ENCODE measurements around the gene CCDC157.

Gene CCDC157

DNA sequence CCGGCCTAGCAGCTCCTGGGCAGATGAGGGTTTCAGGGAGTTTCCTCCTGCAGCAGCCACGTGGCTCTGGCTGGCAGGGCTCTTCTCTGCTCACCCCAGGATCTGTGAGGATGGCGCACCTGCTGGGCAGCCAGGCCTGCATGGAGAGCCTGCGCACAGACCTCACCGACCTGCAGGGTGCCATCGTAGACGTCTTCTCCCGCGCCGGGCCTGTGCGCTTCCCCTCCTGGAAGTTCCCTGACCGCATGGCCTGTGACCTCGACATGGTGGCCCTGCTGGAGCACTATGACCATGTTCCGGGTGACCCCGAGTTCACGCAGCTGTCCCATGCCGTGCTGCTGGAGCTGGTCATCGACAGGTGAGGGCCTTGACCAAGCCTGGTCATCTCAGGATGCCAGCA, 9.1 kb downstream of the CCDC157 start:
- Histone ChIP-seq H3K4me1 (ENCODE audit: control insufficient read depth, insufficient read depth, low read length) (peaks cover 8% of the 10 kb centered on the region), H3K4me3 (ENCODE audit: low read depth, low read length) (no peak overlapping the region), H3K9ac (ENCODE audit: low read depth, low read length) (no peak overlapping the region), H3K27me3 (ENCODE audit: control insufficient read depth, insufficient read depth, low read length) (no peaks in the 10 kb centered on the region), H3K36me3 (ENCODE audit: control insufficient read depth, insufficient read depth, low read length) (peaks cover 10% of the 10 kb centered on the region), H3K9me3 (ENCODE audit: control insufficient read depth, insufficient read depth, low read length) (no peaks in the 10 kb centered on the region)

DNA sequence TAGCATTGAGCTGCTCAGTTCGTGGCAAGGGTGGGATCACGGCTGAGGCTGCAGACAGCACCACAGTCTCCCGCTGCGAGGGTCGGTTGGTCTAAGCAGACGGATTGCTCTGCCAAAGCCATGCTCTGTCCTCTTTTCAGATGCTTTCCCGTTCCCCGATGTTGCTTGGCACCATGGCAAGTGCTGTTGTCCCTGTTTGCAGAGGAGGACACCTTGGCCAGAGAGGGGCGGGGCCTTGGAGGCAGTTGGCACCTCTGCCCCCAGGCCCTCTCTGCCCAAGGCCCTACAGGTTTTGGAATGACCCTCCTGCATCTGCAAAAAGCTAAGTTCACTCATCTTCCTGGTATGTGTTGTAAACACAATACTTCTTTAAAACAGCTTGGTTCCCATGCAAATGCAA, 11.6 kb downstream of the CCDC157 start:
- Histone ChIP-seq H3K9me3 (ENCODE audit: control insufficient read depth, insufficient read depth, low read length) (no peaks in the 10 kb centered on the region), H3K4me1 (ENCODE audit: control insufficient read depth, insufficient read depth, low read length) (no peaks in the 10 kb centered on the region), H3K9ac (ENCODE audit: low read depth, low read length) (no peak overlapping the region), H3K4me3 (ENCODE audit: low read depth, low read length) (no peak overlapping the region), H3K36me3 (ENCODE audit: control insufficient read depth, insufficient read depth, low read length) (peaks cover 10% of the 10 kb centered on the region), H3K27me3 (ENCODE audit: control insufficient read depth, insufficient read depth, low read length) (no peaks in the 10 kb centered on the region)

DNA sequence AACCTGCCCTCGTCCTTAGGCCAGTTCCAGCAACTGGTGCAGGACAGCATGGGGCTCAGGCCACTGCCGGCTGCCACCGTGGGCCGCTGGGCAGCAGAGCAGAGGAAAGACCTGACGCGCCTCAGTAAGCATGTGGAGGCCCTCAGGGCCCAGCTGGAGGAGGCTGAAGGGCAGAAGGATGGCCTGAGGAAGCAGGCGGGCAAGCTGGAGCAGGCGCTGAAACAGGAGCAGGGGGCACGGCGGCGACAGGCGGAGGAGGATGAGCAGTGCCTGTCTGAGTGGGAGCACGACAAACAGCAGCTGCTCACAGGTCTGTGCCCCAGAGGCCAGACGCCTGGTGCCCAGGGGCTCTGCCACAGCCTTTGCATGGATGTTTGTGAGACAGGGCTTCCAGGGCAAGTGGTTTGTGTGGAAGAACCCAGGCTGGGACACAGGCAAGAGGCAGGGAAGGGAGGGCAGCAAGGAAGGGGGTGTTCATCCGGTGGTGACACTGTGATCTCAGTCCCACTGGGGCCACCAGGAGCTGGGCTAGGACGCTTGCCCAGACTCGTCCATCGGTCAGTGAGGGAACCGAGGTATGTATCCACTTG, 13.9 kb downstream of the CCDC157 start:
- Histone ChIP-seq H3K9me3 (ENCODE audit: control insufficient read depth, insufficient read depth, low read length) (no peaks in the 10 kb centered on the region), H3K4me3 (ENCODE audit: low read depth, low read length) (no peak overlapping the region), H3K9ac (ENCODE audit: low read depth, low read length) (no peak overlapping the region), H3K4me1 (ENCODE audit: control insufficient read depth, insufficient read depth, low read length) (no peaks in the 10 kb centered on the region), H3K36me3 (ENCODE audit: control insufficient read depth, insufficient read depth, low read length) (peaks cover 5% of the 10 kb centered on the region), H3K27me3 (ENCODE audit: control insufficient read depth, insufficient read depth, low read length) (no peaks in the 10 kb centered on the region)

DNA sequence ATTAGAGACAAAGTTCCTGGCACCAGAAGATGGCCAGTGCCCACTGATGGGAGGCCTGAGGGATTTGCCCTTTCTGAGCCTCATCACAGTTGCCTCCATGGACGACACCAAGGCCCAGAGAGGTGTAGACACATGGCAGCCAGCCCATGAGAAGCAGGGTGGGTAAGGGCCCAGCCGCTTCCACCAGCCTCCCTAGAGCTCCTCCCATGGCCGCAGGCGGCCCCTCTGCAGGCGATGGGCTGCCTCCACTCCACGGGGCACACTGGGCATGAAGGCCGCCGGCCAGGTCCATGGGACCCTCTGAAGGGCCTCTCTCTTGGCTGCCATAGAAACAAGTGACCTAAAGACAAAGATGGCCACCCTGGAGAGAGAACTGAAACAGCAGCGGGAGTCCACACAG, 14.5 kb downstream of the CCDC157 start:
- H3K9ac ChIP-seq (ENCODE audit: low read depth, low read length) = no peak overlapping the region
- no peaks in the 10 kb centered on the region for H3K4me1 ChIP-seq (ENCODE audit: control insufficient read depth, insufficient read depth, low read length)
- H3K36me3 ChIP-seq (ENCODE audit: control insufficient read depth, insufficient read depth, low read length) = no peaks in the 10 kb centered on the region
- H3K4me3 ChIP-seq (ENCODE audit: low read depth, low read length) = no peak overlapping the region
- H3K27me3 ChIP-seq (ENCODE audit: control insufficient read depth, insufficient read depth, low read length) = no peaks in the 10 kb centered on the region
- no peaks in the 10 kb centered on the region for H3K9me3 ChIP-seq (ENCODE audit: control insufficient read depth, insufficient read depth, low read length)

DNA sequence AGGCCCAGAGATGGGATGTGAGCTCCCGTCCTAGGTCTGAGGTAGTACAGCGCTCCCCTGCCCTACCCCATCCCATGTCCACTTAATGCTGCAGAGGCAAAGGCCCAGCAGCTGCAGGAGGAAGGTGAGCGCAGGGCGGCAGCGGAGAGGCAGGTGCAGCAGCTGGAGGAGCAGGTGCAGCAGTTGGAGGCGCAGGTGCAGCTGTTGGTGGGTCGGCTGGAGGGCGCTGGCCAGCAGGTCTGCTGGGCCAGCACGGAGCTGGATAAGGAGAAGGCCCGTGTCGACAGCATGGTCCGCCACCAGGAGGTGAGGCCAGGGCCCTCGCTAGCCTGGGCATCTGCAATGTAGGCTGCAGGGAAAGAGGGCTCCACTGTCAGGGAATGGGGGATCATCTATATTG, 15.2 kb downstream of the CCDC157 start:
- Histone ChIP-seq H3K4me1 (ENCODE audit: control insufficient read depth, insufficient read depth, low read length) (no peaks in the 10 kb centered on the region), H3K36me3 (ENCODE audit: control insufficient read depth, insufficient read depth, low read length) (peaks cover 5% of the 10 kb centered on the region), H3K9me3 (ENCODE audit: control insufficient read depth, insufficient read depth, low read length) (no peaks in the 10 kb centered on the region), H3K27me3 (ENCODE audit: control insufficient read depth, insufficient read depth, low read length) (no peaks in the 10 kb centered on the region), H3K4me3 (ENCODE audit: low read depth, low read length) (no peak overlapping the region), H3K9ac (ENCODE audit: low read depth, low read length) (no peak overlapping the region)

DNA sequence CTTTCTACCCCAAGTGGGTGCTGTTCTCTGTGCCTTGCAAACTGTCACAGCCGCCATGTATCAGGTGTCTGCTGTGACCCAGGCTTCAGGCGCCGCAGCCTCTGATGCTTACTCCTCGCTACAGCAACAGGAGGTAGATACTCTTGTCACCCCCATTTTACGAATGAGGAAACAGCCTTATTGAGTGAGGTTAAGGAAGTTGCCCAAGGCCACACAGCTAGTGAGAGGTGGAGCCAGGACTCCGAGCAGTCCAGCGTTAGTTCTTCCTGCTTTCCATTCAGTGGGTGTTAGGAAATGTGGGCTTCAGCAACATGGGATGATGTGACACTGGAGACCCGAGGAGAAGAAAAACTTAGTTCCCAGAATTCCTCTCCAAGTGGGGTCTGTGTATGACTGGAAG, 16.1 kb downstream of the CCDC157 start:
- Histone ChIP-seq H3K9ac (ENCODE audit: low read depth, low read length) (no peak overlapping the region), H3K4me3 (ENCODE audit: low read depth, low read length) (no peak overlapping the region)

DNA sequence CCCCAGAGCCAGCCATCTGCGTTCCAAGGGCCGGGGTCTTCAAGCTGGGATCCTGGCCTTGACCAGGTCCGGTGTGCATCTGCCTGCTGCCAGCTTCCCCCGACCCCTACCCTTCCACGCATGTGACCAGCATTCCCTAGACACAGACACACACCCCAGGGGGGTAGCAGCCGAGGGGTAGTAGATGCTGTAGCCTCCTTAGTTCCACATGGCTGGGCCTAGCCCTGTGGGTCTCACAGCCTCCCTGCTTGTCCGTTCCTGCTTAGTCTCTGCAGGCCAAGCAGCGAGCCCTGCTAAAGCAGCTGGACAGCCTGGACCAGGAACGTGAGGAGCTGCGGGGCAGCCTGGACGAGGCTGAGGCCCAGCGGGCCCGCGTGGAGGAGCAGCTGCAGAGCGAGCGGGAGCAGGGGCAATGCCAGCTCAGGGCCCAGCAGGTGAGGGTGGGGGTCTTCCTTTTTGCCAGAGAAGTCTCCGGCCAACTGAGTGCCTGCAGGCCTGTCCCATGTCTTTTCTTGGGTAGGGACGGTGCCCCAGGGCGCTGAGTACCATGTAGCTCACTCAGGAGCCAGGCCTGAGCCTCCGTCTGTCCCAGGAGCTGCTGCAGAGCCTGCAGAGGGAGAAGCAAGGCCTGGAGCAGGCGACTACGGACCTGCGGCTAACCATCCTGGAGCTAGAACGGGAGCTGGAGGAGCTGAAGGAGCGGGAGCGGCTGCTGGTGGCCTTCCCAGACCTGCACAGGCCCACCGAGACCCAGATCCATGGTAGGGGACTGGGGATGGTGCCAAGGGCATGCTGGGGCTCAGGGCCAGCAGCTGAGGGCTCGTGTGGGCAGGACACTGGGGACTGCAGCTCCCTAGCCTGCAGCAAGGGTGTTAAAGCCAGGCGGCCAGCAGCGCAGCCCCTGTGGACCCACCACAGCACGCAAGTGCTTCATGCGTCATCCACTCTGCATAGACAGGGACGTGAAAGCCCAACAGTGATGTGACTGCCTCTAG, 16.8 kb downstream of the CCDC157 start:
- Histone ChIP-seq H3K27me3 (ENCODE audit: control insufficient read depth, insufficient read depth, low read length) (no peaks in the 10 kb centered on the region), H3K4me1 (ENCODE audit: control insufficient read depth, insufficient read depth, low read length) (no peaks in the 10 kb centered on the region), H3K9me3 (ENCODE audit: control insufficient read depth, insufficient read depth, low read length) (no peaks in the 10 kb centered on the region), H3K36me3 (ENCODE audit: control insufficient read depth, insufficient read depth, low read length) (peaks cover 8% of the 10 kb centered on the region), H3K4me3 (ENCODE audit: low read depth, low read length) (no peak overlapping the region), H3K9ac (ENCODE audit: low read depth, low read length) (peak overlapping the region; percentile 26)

More for the DNA sequence above, 16.1 kb downstream of the CCDC157 start:
- Histone ChIP-seq H3K9me3 (ENCODE audit: control insufficient read depth, insufficient read depth, low read length) (no peaks in the 10 kb centered on the region), H3K36me3 (ENCODE audit: control insufficient read depth, insufficient read depth, low read length) (peaks cover 8% of the 10 kb centered on the region), H3K27me3 (ENCODE audit: control insufficient read depth, insufficient read depth, low read length) (no peaks in the 10 kb centered on the region), H3K4me1 (ENCODE audit: control insufficient read depth, insufficient read depth, low read length) (no peaks in the 10 kb centered on the region)

DNA sequence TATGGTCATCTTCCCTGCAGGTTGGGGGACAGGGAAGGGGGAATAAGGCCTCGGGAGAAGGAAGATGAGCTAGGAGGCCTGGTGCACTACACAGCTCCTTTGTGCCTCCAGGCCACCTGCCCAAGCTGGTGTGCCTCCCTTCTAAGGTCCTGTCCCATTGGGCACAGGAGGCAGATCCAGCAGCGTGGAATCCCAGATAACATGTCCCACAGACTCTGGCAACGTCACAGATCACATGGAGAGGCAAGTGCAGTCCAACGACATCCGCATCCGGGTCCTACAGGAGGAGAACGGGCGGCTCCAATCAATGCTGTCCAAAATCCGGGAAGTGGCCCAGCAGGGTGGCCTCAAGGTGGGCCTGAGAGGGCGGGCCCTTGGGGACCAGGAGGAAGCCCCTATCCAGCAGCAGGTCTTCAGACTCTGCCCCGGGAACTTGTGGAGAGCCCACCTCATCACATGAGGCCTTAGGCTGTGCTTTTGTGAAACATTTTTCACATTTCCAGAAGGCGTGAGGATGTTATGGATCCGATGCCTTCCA, 18.6 kb downstream of the CCDC157 start:
- H3K9me3 ChIP-seq (ENCODE audit: control insufficient read depth, insufficient read depth, low read length) = no peaks in the 10 kb centered on the region
- H3K27me3 ChIP-seq (ENCODE audit: control insufficient read depth, insufficient read depth, low read length) = no peaks in the 10 kb centered on the region
- peaks cover 10% of the 10 kb centered on the region for H3K36me3 ChIP-seq (ENCODE audit: control insufficient read depth, insufficient read depth, low read length)
- H3K4me1 ChIP-seq (ENCODE audit: control insufficient read depth, insufficient read depth, low read length) = no peaks in the 10 kb centered on the region
- no peak overlapping the region for H3K4me3 ChIP-seq (ENCODE audit: low read depth, low read length)
- no peak overlapping the region for H3K9ac ChIP-seq (ENCODE audit: low read depth, low read length)

DNA sequence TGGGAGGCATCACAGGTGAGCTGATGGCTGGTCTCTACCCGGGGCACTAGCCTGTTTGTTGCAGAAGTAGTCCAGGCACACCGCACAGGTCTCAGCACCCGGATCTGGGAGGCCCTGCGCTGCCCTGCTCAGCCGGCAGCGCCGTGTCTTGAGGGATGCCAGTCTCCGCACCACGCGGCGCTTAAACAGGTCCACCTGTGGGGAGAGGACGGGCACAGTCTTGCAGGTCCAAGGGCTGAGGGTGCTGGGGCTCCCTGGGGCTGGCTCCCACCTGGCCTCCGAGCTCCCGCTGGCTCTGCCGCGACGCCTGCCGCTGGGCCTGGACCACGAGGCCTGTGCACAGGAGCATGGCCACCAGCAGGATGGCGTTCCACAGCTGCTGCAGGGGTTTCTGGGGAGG, 23.2 kb downstream of the CCDC157 start:
- no peaks in the 10 kb centered on the region for H3K4me1 ChIP-seq (ENCODE audit: control insufficient read depth, insufficient read depth, low read length)
- H3K27me3 ChIP-seq (ENCODE audit: control insufficient read depth, insufficient read depth, low read length) = no peaks in the 10 kb centered on the region
- no peaks in the 10 kb centered on the region for H3K9me3 ChIP-seq (ENCODE audit: control insufficient read depth, insufficient read depth, low read length)
- no peak overlapping the region for H3K9ac ChIP-seq (ENCODE audit: low read depth, low read length)
- peaks cover 28% of the 10 kb centered on the region for H3K36me3 ChIP-seq (ENCODE audit: control insufficient read depth, insufficient read depth, low read length)
- no peak overlapping the region for H3K4me3 ChIP-seq (ENCODE audit: low read depth, low read length)

DNA sequence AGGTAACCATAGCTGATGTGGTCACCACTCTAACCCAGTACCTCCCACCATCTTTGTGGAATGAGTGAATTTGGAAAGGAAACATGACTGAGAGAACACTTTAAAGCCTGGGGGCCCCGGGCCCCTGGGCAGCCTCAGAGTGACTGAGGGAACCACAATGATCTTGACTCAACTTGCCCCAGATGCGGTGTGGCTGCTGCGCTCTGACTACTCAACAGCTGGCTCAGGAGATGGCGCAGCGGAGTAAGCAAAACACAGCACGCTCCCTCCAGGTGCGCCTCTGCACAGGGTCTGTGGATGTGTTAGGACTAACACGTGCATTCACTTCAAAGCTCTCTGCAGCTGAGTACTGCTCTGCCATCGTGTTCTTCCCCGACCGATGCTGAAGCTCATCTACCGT, 24.5 kb downstream of the CCDC157 start:
- H3K4me1 ChIP-seq (ENCODE audit: control insufficient read depth, insufficient read depth, low read length) = peaks cover 2% of the 10 kb centered on the region
- H3K9ac ChIP-seq (ENCODE audit: low read depth, low read length) = no peak overlapping the region
- no peaks in the 10 kb centered on the region for H3K27me3 ChIP-seq (ENCODE audit: control insufficient read depth, insufficient read depth, low read length)
- H3K4me3 ChIP-seq (ENCODE audit: low read depth, low read length) = no peak overlapping the region
- no peaks in the 10 kb centered on the region for H3K9me3 ChIP-seq (ENCODE audit: control insufficient read depth, insufficient read depth, low read length)
- H3K36me3 ChIP-seq (ENCODE audit: control insufficient read depth, insufficient read depth, low read length) = peaks cover 28% of the 10 kb centered on the region

DNA sequence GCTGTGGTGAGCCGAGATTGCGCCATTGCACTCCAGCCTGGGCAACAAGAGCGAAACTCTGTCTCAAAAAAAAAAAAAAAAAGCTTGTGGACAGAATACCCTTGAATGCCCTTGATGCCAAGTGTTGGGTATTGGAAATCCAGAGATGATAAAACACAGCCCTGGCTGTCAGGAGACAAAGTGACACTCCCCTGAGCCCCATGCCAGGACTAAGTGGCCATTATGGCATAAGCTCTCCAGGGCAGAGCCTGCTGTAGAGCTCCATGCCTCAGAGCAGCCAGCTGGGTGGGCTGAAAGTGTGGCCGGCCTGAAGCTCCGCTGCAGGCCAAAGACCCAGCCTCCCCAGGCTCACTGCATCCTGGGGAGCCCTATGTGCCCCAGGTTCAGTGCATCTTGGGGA, 25.5 kb downstream of the CCDC157 start:
- Histone ChIP-seq H3K9ac (ENCODE audit: low read depth, low read length) (no peak overlapping the region), H3K4me1 (ENCODE audit: control insufficient read depth, insufficient read depth, low read length) (peaks cover 5% of the 10 kb centered on the region), H3K4me3 (ENCODE audit: low read depth, low read length) (no peak overlapping the region), H3K27me3 (ENCODE audit: control insufficient read depth, insufficient read depth, low read length) (no peaks in the 10 kb centered on the region), H3K9me3 (ENCODE audit: control insufficient read depth, insufficient read depth, low read length) (no peaks in the 10 kb centered on the region), H3K36me3 (ENCODE audit: control insufficient read depth, insufficient read depth, low read length) (peaks cover 20% of the 10 kb centered on the region)

DNA sequence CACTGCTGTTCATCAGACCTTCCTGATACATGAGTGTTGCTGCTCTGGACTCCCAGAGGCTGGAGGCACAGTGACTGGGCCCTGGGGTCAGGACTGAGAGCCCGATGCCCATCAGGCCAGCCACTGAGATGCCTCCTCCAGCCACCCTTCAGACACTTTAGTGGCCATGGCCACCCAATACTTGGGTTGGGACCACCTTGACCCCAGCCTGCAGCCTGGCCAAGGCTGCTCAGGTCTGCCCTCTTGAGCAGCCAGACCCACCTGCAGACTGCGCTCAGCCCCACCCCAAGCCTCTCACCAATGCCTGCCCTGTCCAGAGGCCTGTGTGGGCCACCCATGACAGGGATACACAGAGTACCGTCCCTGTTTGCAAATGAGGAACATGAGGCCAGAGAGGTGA, 26.3 kb downstream of the CCDC157 start:
- no peak overlapping the region for H3K9ac ChIP-seq (ENCODE audit: low read depth, low read length)
- H3K9me3 ChIP-seq (ENCODE audit: control insufficient read depth, insufficient read depth, low read length) = no peaks in the 10 kb centered on the region
- H3K4me1 ChIP-seq (ENCODE audit: control insufficient read depth, insufficient read depth, low read length) = peaks cover 5% of the 10 kb centered on the region
- H3K27me3 ChIP-seq (ENCODE audit: control insufficient read depth, insufficient read depth, low read length) = no peaks in the 10 kb centered on the region
- peaks cover 20% of the 10 kb centered on the region for H3K36me3 ChIP-seq (ENCODE audit: control insufficient read depth, insufficient read depth, low read length)
- H3K4me3 ChIP-seq (ENCODE audit: low read depth, low read length) = no peak overlapping the region

Measured in iPS-15b (cell line).